GM18909 (cell line): ENCODE measurements around the gene RRAD.
"Not testable (repeated sequence)": the region's sequence is repeated elsewhere in the genome, so short reads cannot be mapped to it uniquely, and the experiment has no call there.

ENCODE experiments used
- ATAC-seq: cut with Tn5 transposase; IDR thresholded peaks from one replicate; pipeline ENCODE4 v1.9.1; 2021; ENCODE audit warnings: mild to moderate bottlenecking; ENCODE audit not compliant: unreplicated experiment, poor library complexity

Gene RRAD, protein sequence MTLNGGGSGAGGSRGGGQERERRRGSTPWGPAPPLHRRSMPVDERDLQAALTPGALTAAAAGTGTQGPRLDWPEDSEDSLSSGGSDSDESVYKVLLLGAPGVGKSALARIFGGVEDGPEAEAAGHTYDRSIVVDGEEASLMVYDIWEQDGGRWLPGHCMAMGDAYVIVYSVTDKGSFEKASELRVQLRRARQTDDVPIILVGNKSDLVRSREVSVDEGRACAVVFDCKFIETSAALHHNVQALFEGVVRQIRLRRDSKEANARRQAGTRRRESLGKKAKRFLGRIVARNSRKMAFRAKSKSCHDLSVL

DNA sequence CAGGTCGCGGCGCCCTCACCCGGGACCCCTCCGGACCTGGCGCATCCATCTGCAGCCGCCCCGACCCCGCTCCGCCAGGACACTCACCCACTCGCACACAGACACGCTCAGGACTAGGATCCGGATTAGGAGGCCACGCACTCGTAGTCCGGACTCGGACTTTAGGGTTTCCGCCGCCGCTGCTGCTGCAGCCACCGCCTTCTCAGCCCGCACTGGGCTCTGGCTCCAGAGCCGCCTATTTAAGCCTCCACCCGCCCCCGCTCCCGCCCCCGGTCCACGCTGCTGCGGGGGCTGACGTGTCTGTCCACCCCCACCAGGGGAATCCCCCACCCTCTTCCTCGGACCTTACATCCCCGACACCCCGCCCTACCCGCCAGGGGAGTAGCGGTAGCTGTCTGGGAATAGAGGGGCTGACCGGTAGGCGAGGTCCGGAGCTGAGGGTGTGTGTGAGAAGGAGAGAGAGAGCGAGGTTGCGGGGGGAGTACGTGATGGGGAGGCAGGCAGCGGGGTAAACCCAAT, at the start of gene RRAD:
TSS of gene RRAD (minus strand) at position 214 of the 519 bp plus-strand sequence. CDS start 356 bp downstream, outside the sequence.
- peak; percentile 30 for ATAC-seq

DNA sequence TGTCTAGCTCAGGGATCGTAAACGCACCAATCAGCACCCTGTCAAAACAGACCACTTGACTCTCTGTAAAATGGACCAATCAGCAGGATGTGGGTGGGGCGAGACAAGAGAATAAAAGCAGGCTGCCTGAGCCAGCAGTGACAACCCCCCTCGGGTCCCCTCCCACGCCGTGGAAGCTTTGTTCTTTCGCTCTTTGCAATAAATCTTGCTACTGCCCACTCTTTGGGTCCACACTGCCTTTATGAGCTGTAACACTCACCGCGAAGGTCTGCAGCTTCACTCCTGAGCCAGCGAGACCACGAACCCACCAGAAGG, 49.6 kb upstream of the RRAD start:
- not testable (repeated sequence) for ATAC-seq

DNA sequence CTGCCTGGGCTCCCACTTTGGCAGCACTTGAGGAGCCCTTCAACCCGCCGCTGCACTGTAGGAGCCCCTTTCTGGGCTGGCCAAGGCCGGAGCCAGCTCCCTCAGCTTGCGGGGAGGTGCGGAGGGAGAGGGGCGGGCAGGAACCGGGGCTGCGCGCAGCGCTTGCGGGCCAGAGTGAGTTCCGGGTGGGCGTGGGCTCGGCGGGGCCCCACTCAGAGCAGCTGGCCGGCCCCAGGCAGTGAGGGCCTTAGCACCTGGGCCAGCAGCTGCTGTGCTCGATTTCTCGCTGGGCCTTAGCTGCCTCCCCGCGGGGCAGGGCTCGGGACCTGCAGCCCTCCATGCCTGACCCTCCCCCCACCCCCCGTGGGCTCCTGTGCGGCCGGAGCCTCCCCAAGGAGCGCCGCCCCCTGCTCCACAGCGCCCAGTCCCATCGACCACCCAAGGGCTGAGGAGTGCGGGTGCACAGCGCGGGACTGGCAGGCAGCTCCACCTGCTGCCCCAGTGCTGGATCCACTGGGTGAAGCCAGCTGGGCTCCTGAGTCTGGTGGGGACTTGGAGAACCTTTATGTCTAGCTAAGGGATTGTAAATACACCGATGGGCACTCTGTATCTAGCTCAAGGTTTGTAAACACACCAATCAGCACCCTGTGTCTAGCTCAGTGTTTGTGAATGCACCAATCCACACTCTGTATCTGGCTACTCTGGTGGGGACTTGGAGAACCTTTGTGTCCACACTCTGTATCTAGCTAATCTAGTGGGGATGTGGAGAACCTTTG, 49.0 kb upstream of the RRAD start:
- ATAC-seq, result not testable (repeated sequence)

DNA sequence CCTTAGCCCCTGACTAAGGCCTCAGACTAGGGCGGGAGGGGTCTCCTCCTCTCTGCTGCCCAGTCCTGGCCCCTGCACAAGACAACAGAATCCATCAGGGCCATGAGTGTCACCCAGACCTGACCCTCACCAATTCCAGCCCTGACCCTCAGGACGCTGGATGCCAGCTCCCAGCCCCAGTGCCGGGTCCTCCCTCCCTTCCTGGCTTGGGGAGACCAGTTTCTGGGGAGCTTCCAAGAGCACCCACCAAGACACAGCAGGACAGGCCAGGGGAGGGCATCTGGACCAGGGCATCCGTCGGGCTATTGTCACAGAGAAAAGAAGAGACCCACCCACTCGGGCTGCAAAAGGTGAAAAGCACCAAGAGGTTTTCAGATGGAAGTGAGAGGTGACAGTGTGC, 48.4 kb upstream of the RRAD start:
- ATAC-seq, result no peak

DNA sequence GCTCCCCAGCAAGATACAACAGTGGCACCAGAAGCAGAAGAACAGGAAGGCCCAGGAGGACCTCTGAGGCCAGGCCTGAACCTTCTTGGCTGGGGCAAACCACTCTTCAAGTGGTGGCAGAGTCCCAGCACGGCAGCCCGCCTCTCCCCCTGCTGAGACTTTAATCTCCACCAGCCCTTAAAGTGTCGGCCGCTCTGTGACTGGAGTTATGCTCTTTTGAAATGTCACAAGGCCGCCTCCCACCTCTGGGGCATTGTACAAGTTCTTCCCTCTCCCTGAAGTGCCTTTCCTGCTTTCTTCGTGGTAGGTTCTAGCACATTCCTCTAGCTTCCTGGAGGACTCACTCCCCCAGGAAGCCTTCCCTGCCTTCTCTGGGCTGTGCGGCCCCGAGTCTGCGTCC, 47.6 kb upstream of the RRAD start:
- no peak for ATAC-seq

DNA sequence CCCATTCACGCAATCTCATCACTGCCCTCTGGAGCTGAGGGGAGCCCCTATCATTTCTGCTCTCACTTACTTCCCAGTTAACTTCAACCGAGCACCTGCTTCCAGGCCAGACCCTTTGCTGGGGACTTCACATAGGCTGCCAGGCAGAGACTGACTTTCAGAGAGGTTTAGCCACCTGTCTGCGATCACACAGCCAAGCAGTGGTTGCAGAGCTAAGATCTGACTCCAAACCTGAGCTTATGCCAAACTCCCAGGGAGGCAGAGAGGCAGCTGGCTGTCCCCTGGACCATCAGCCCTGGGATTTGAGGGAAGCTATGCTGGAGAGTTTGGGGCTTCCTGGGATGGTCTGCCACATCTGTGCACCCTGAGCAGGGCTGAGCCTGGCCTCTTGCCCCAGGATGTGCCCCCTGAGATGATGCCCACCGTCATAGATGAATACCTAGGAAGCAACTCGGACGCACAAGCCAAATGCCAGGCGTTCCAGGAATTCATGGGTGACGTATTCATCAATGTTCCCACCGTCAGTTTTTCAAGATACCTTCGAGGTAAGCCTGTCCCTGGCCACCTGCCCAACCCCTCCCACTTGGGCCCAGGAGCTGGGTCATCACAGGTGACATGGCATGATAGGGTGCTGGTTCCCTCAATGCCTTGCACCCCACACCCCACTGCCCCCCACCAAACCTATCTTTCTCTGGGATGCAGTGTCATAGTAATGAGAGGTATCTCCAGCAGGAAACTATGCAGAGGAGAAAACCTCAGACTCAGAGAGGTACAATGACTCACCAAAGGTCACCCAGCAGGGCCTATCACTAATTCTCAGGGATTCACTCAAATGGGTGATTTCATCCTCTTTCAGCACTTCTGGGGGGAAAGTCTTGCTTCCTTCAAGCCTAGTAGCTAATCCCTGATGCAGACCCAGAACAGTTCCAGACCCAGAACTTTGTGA, 45.7 kb upstream of the RRAD start:
- ATAC-seq, result no peak

DNA sequence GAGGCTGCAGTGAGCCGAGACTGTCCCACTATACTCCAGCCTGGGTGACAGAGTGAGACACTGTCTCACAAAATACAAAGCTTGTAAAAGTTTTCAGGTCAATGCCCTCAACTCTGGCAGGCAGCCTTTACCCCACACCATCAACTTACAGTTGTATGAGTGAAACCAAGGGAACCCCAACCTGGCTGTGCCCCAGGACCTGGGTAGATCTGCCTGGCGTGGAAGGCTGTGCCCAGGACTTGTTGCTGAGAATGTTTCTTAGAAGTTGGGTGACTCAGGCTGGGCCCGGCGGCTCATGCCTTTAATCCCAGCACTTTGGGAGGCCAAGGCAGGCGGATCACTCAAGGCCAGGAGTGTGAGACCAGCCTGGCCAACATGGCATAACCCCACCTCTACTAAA, 43.5 kb upstream of the RRAD start:
- ATAC-seq, result no peak

DNA sequence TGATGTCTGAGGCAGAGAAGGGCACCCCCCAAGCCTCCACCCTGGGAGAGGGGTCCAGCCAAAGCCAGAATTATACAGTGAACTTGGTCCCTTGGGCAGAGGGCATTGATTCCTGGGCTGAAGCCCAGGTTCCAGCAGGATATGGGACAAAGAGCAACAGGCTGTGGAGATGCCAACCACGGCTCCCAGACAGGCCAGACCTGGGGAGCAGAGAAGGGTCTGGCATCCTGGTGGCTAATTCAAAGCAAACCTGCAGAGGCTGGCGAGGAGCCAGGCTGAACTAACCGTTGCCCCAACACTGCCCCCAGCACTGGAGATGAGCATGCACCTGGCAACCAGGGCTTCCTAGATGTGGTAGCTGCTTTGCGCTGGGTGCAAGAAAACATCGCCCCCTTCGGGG, 38.7 kb upstream of the RRAD start:
- ATAC-seq, result no peak

DNA sequence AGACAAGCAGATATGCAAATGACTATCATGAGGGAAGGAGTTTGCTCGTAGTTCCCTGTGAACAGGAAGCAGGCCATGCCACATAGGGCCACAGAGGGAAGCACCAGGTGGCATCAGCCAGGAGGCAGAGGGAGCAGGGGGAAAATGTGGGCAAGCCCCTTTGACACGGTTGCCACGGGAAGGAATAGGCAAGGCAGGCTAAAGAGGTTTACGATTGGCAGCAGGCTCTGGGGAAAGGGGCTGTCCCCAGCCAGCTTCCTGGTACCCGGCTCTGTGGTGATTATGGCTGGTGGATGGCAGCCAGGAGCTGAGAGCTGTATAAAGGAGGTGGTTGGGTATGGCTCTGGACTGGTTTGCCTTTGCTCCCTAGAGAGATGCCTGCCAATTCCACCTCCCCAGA, 36.6 kb upstream of the RRAD start:
- no peak for ATAC-seq

DNA sequence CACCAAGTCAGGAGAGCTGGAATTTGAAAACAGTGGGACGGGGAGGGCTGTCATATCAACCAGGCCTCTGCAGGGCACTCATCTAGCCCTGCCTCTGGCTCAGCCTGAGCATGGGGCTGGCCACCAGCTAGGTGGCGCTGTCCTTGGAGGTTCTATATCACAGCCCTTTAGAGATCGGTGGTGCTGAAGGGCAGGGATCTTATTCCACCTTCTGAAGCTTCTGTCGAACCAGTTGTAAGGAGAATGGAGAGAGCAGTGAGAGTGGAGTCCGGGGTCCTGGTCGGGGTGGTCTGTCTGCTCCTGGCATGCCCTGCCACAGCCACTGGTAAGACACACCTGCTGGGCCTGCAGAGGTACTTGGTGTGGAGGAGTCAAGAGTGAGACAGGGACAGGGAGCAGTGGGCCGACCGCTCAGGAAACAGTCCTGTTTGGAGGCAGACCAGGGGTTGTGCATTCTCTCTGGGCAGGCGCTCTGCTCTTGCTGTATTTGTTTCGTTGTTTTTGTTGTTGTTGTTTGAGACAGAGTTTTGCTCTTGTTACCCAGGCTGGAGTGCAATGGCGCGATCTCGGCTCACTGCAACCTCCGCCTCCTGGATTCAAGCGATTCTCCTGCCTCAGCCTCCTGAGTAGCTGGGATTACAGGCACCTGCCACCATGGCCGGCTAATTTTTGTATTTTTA, 35.9 kb upstream of the RRAD start, which contains the start of gene CES3:
TSS of gene CES3 (plus strand) at position 202 of the 680 bp plus-strand sequence. CDS start at position 244, 42 bp downstream.
- peak; percentile 72 for ATAC-seq

DNA sequence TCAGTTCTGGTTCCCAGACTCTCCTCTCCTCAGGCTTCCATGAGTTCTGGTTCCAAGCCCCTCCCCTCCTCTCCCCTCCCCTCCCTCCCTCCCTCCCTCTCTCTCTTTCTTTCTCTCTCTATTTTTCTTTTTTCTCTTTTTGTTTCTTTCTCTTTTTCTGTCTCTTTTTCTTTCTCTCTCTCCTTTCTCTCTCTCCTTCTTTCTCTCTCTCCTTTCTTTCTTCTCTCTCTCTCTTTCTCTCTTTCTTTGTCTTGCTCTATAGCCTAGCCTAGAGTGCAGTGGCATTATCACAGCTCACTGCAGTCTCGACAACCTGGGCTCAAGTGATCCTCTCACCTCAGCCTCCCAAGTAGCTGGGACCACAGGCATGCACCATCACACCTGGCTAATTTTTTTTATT, 34.9 kb upstream of the RRAD start:
- no peak for ATAC-seq

DNA sequence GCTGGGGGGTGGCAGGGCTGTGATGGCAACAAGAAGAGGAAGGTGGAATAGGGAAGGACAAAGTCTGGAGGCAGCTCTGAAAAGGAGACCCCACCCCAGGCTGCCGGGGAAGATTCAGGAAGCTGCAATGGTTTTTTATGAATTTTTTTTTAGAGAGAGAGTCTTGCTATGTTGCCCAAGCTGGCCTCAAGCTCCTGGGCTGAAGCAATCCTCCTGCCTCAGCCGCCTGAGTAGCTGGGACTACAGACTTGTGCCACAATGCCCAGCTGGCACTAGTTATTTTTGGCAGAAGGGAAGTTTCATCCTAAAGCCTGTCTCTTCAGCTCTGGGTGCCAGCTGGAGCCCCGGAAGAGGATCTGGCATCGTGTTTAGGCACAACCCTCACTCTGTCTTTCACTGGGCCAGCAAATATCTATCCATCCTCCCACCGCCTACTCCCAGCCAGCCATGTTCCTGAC, 34.4 kb upstream of the RRAD start:
- ATAC-seq, result no peak

DNA sequence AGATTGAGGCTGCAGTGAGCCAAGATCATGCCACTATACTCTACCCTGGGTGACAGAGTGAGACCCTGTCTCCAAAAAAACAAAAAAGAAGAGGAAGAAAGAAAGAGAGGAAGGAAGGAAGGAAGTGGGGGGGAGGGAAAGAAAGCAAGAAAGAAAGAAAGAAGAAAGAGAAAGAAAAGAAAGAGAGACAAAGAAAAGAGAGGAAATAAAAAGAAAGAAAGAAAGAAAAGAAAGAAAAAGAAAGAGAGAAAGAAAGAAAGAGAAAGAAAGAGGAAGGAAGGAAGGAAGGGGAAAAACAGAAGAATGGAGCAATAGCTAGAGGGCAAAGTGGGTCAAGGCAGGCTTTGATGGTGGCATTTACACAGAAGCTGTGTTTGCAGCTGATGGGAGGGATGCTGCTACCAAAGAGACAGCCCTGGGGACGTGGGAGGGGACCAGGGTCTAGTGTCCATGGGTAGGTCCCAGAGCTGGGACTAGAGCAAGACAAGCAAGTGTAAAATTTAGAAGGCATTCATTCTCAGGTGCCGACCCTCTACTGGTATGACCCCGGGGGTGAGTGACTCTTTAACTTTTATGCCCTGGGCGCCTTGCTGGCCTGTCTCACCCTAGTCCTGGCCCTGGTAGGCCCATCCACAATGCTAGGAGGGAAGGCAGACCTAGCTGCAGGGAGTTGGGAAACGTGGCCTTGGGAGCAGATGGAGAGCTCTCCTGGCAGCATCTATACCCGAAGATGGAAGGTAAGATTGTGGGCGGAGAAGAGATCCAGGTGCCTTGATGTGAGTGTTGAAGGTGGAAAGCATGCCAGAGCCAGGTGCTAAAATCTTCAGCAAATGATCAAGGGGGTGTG, 33.7 kb upstream of the RRAD start:
- ATAC-seq, result no peak

DNA sequence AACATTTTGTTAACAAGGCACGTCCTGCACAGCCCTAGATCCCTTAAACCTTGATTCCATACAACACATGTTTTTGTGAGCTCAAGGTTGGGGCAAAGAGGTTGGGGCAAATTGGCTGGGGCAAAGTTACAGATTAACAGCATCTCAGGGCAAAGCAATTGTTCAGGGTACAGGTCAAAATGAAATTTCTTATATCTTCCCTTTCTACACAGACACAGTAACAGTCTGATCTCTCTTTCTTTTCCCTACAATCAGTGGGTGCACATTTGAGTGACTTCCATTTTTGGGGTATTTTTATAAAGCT, 30.8 kb upstream of the RRAD start:
- ATAC-seq, result not testable (repeated sequence)

DNA sequence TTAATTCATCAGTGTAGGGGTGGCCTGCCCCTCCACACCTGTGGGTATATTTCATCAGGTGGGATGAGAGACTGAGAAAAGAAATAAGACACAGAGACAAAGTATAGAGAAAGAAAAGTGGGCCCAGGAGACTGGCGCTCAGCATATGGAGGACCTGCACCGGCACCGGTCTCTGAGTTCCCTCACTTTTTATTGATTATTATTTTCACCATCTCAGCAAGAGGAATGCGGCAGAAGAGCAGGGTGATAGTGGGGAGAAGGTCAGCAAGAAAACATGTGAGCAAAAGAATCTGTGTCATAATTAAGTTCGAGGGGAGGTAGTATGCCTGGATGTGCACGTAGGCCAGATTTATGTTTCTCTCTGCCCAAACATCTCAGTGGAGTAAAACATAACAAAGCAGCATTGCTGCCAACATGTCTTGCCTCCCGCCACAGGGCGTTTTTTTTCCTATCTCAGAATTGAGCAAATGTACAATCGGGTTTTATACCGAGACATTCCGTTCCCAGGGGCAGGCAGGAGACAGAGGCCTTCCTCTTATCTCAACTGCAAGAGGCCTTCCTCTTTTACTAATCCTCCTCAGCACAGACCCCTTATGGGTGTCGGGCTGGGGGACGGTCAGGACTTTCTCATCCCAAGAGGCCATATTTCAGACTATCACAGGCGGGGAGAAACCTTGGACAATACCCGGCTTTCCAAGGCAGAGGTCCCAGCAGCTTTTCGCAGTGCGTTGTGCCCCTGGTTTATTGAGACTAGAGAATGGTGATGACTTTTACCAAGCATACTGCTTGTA, 30.2 kb upstream of the RRAD start:
- not testable (repeated sequence) for ATAC-seq

DNA sequence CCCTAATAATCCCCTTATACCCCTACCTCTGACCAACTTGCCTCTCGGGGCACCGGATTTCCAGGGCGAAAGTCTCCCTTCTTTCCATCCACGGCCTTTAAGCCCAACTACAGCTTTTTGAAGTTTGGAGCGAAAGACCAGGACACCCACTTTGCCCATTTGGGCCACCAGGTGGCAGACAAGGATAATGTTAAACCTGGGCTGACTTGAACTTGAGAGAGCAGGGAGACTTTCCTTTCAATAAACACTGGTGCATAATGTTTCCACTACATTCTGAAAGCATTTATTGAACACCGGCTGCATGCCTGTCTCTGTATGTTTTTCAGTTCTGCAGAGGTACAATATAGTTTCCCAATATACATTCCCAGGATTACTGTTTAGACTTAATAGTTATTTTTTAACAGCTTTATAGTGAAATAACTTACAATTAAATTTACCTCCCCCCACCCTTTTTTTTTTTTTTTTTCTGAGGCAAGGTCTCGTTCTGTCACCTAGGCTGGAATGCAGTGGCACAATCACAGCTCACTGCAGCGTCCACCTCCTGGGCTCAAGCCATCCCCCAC, 28.8 kb upstream of the RRAD start:
- ATAC-seq, result peak; percentile 50

DNA sequence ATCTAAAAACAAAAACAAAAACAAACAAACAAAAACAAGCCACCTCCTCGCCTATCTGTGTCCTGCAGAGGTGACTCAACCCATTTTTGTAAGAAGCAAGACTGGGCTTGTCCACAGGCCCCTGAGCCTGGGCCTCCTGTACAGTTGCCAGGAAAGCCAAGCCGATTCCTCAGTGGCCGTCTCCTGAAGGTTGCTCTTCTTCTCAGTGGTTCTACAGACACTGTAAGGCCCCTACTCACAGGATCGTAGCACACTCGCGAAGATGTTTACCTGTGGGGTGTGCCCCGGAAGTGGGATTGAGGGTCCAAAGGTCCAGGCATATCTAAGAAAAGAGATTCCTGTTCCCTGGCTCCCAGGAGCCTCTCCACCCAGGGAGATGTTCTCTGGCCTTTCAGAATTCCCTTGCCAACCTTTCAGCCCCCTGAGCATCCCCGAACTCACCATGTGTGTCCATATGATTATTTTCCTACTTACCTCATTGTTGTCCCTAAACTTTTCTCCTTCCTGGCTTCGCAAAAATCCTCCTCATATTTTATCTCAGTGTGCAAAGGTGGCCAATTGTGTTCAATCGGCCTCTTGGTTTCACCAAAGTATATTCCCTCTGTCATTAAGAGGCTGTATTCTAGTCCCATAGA, 28.2 kb upstream of the RRAD start:
- no peak for ATAC-seq
